GM10248 (cell line): ENCODE data around the gene SPACA5.

ENCODE experiments used
- CTCF ChIA-PET: fragments of 300-600 bp; sonication (Branson Sonifier 250); formaldehyde crosslinking; extraction: SDS; loops from one replicate; lab custom pipeline; 2021; ENCODE audit warnings: antibody characterized with exemption; lab: Yijun Ruan, JAX
- POLR2A ChIA-PET: fragments of 350-650 bp; sonication (Branson Sonifier 250); formaldehyde crosslinking; extraction: SDS; loops from one replicate; lab custom pipeline; 2020; ENCODE audit warnings: antibody characterized with exemption; lab: Yijun Ruan, JAX
- DNase-seq: peaks from one replicate; pipeline ENCODE4 v3.0.0; 2012; ENCODE audit errors: extremely low spot score
- TF ChIP-seq, protein P1 (sequence below): IDR thresholded peaks from 2 replicates; pipeline ENCODE4 v1.5.1; 2012; ENCODE audit warnings: mild to moderate bottlenecking, low read depth; ENCODE audit errors: extremely low read depth, missing control alignments, control extremely low read depth

Gene SPACA5

DNA sequence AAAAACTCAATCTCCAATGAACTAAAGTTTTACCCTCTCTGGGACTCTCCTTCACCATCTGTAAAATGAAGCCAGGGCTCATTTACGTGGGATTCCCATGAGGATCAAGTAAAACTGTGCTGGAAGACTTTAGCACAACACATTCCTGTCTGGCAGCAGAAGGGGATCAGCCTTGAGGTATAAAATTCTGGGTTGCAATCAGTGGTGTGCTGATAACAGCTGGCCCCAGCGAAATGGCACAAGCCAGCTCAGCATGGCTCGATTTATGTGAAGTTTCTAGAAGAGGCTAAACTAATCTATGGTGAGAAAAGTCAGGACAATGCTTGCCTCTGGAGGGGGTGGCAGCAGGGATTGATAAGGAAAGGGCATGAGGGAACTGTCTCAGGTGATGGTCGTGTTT lies 36.3 kb downstream of the SPACA5 start:
- ChIA-PET CTCF (no interaction called here), POLR2A (no interaction called here)
- no peak for DNase-seq
- TF ChIP-seq, protein P1, sequence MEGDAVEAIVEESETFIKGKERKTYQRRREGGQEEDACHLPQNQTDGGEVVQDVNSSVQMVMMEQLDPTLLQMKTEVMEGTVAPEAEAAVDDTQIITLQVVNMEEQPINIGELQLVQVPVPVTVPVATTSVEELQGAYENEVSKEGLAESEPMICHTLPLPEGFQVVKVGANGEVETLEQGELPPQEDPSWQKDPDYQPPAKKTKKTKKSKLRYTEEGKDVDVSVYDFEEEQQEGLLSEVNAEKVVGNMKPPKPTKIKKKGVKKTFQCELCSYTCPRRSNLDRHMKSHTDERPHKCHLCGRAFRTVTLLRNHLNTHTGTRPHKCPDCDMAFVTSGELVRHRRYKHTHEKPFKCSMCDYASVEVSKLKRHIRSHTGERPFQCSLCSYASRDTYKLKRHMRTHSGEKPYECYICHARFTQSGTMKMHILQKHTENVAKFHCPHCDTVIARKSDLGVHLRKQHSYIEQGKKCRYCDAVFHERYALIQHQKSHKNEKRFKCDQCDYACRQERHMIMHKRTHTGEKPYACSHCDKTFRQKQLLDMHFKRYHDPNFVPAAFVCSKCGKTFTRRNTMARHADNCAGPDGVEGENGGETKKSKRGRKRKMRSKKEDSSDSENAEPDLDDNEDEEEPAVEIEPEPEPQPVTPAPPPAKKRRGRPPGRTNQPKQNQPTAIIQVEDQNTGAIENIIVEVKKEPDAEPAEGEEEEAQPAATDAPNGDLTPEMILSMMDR: no peak

DNA sequence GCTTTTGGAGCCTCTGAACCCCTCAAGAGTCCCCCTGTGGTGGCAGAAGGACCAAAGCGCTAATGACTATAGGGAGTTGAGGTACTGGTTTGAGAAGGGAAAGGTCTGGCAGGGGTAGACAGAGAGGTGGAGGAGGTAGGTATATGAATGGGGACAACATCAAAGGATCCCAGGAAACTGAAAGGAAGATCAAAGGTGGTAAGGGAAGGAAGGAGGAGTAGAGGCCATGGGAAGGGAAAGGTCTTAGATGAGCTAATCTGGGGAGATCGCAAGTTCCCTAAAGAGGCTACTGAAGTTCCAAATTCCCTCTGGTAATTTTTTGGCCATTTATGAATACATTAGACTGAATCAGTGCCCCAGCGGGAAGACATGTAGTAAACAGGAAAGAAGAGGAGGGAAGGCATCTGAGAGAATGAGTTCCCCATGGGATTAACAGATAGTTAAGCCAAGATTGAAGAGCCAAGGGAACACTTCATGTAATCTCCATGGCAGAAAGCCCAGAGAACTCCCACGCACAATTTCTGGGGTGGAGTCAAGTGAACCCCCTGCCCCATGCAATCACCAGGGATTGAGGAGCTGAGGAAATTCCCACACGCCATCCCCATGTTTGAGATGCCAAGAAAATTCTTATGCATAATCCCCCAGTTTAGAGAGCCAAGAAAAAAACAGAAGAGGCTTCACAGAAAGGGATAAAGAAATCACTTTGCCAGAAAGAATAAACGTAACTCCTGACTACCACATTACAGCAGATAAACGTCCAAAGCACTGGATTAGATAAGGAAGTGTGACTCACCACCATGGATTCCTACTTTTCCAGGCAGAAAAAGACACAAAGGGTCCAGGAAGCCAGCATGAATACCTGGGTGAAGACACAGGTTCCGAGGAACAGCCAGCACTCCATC lies 38.9 kb downstream of the SPACA5 start:
- no peak for DNase-seq
- TF ChIP-seq, protein P1: no peak
- ChIA-PET CTCF (interaction anchor here (1.0 kb wide), 1 partner anchor 19 kb away, joined by 3 read pairs; no protein-coding TSS in a partner anchor), POLR2A (no interaction called here)

- TF ChIP-seq, protein P1: no peak
- POLR2A ChIA-PET: no interaction called here
- CTCF ChIA-PET: interaction anchor here (1.0 kb wide), 1 partner anchor 20 kb away, joined by 3 read pairs; no protein-coding TSS in a partner anchor
Observed at GRCh38 chrX:48046846-48047245, 40.1 kb downstream of the SPACA5 start.

GRCh38 chrX:48058621-48059295 lies 52.0 kb downstream of the SPACA5 start:
- POLR2A ChIA-PET: no interaction called here
- CTCF ChIA-PET: no interaction called here
- TF ChIP-seq, protein P1: no peak
- DNase-seq: no peak

More at GRCh38 chrX:48046846-48047245, 40.1 kb downstream of the SPACA5 start:
- DNase-seq: no peak

GRCh38 chrX:48059296-48059639 lies 52.5 kb downstream of the SPACA5 start:
- TF ChIP-seq, protein P1: no peak
- no peak for DNase-seq
- ChIA-PET POLR2A (no interaction called here), CTCF (no interaction called here)
